Fibroblast of pulmonary artery (primary cell): ENCODE data around the gene GLDN.

Experiments
- DNase-seq: peaks from one replicate; pipeline ENCODE4 v3.0.0-alpha.2; 2010; ENCODE audit warnings: low read depth
- H3K4me3 ChIP-seq: replicated peaks from 2 replicates; pipeline ENCODE4 v1.5.1; 2011; ENCODE audit warnings: low read depth, mild to moderate bottlenecking, control low read depth, low read length, moderate library complexity
- CTCF ChIP-seq: IDR thresholded peaks from 2 replicates; pipeline ENCODE4 v1.5.1; 2011; ENCODE audit warnings: mild to moderate bottlenecking, control low read depth, low read length, inconsistent platforms; ENCODE audit errors: missing control alignments

The GLDN gene

GRCh38 chr15:51342227-51342999 lies 958 bp downstream of the GLDN start:
- no peak for DNase-seq
- no peak for TF ChIP-seq CTCF
- peak overlapping the region; percentile 29 for H3K4me3 ChIP-seq

DNA sequence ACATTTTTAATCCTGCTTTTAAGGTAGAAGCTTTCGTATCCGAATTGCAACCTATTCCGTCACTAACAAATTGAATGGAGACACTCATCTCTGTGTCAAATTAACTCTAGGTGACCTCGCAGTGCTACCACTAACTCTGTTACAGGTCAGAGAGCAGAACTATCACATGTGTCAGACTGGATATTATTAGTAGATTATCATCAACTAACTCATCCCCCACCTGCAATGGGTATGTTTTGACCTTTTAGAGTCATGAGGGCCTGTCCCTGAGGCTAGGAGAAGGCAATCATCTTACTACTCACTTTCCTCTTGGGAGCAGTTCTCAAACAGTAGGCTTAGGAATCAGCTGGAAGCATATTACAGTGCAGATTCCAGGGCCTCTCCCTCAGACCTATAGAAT lies 2.0 kb downstream of the GLDN start:
- no peak overlapping the region for H3K4me3 ChIP-seq
- TF ChIP-seq CTCF = no peak
- no peak for DNase-seq

GRCh38 chr15:51346136-51346535 lies 4.7 kb downstream of the GLDN start:
- H3K4me3 ChIP-seq = no peak overlapping the region
- DNase-seq = no peak
- no peak for TF ChIP-seq CTCF

DNA sequence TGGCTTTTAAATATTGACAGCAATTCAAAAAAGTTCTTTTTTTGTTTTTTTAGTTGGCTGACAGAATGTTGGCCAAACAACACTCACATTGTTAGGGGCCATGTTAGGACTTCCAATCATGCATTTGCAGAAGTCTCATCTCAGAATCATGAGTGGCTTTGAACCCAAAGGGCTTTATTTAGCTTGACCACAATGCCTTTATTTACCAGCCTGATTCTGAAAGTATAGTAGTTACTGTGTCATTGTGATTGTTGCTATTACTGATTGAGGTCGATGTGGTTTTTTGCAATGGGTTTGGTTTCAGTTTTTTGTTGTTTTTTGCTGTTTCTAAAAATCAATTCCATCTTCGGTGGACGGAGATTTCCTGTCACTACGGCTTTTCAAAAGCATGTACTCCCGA lies 7.2 kb downstream of the GLDN start:
- H3K4me3 ChIP-seq = no peak overlapping the region
- no peak for TF ChIP-seq CTCF
- no peak for DNase-seq

GRCh38 chr15:51349156-51349844 lies 7.8 kb downstream of the GLDN start:
- TF ChIP-seq CTCF = no peak
- no peak overlapping the region for H3K4me3 ChIP-seq
- DNase-seq = no peak

DNA sequence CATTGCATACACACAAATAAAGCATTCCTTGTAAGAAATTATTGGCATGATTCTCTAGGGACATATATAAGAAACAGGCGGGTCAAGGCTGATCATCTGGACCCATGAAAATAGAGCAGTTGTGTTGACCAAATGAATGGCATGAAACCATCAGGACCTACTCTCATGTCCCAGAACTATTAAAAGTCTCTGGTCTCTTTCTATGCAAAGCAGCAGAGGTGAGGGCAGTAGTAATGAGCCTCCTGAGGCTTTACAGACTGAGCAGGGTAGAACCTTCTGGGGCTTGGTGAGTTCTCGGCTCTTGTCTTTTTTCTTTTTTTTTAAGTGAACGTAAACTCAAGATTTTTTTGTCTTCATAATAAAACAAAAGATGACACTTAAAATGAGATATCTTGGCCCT lies 9.3 kb downstream of the GLDN start:
- H3K4me3 ChIP-seq = no peak overlapping the region
- no peak for TF ChIP-seq CTCF
- DNase-seq = no peak
